GM12874 (cell line): ENCODE results near the gene KCNA4.

Source experiments
- CTCF ChIP-seq: IDR thresholded peaks from 2 replicates; pipeline ENCODE4 v1.5.1; 2011; ENCODE audit warnings: low read depth, mild to moderate bottlenecking, control low read depth, low read length, moderate library complexity; ENCODE audit not compliant: insufficient read depth

KCNA4 gene

GRCh38 chr11:30016588-30017363 lies at the start of gene KCNA4:
KCNA4 (minus strand) TSS chr11:30017030; CDS start chr11:30012678, 4,352 bp downstream.
- TF ChIP-seq CTCF, result no peak

- TF ChIP-seq CTCF, result no peak
Observed at GRCh38 chr11:30062103-30062502, 45.3 kb upstream of the KCNA4 start.

GRCh38 chr11:30059172-30059815 lies 42.5 kb upstream of the KCNA4 start:
- TF ChIP-seq CTCF, result no peak

- no peak for TF ChIP-seq CTCF
Observed at GRCh38 chr11:30049214-30049613, 32.4 kb upstream of the KCNA4 start.

GRCh38 chr11:30046578-30046945 lies 29.7 kb upstream of the KCNA4 start:
- TF ChIP-seq CTCF, result no peak

- TF ChIP-seq CTCF, result no peak
Observed at GRCh38 chr11:30045921-30046577, 29.2 kb upstream of the KCNA4 start.

- no peak for TF ChIP-seq CTCF
Observed at GRCh38 chr11:30045144-30045543, 28.3 kb upstream of the KCNA4 start.
